CD8-positive, alpha-beta memory T cell (primary cell): ENCODE results near the gene BNC2. TPM values are rescaled to one million over a fixed set of nuclear protein-coding genes. Genes with fewer than 3 reads are reported as not detected.
A peak's percentile ranks its signal among the peaks of the same experiment; 100 is the strongest.

Experiments used
- CTCF ChIA-PET: fragments of 350-600 bp; sonication (Branson Sonifier 250); formaldehyde crosslinking; loops from one replicate; lab custom pipeline; 2021; ENCODE audit warnings: antibody characterized with exemption; lab: Charles Lee
- POLR2A ChIA-PET: fragments of 350-600 bp; sonication (Branson Sonifier 250); formaldehyde crosslinking; loops from one replicate; lab custom pipeline; 2021; ENCODE audit warnings: antibody characterized with exemption; lab: Charles Lee
- DNase-seq, 5 donors: peaks; one replicate each; pipeline versions ENCODE4 v3.0.0 to v3.0.0-alpha.2; 2020 to 2022; ENCODE audit warnings: mixed read lengths in 1 of 5
- H3K27ac ChIP-seq: one replicate; pipeline ENCODE4 v1.7.0; 2013; ENCODE audit warnings: low read depth, mild to moderate bottlenecking, low read length, moderate library complexity
- H3K27me3 ChIP-seq: 2 replicates; pipeline ENCODE4 v1.7.0; 2013; ENCODE audit warnings: low read length, mild to moderate bottlenecking; ENCODE audit not compliant: insufficient read depth, poor library complexity, severe bottlenecking
- H3K36me3 ChIP-seq: 2 replicates; pipeline ENCODE4 v1.7.0; 2013; ENCODE audit warnings: mild to moderate bottlenecking, low read length, moderate library complexity; ENCODE audit not compliant: insufficient read depth
- H3K4me1 ChIP-seq: 2 replicates; pipeline ENCODE4 v1.7.0; 2013; ENCODE audit warnings: mild to moderate bottlenecking, low read length, moderate library complexity; ENCODE audit not compliant: insufficient read depth
- H3K4me3 ChIP-seq: 2 replicates; pipeline ENCODE4 v1.7.0; 2013; ENCODE audit warnings: mild to moderate bottlenecking, low read length
- H3K9me3 ChIP-seq: 2 replicates; pipeline ENCODE4 v1.7.0; 2013; ENCODE audit warnings: mild to moderate bottlenecking, low read length
- H3K27ac Mint-ChIP-seq, 8 donors: one replicate each; pipeline ENCODE4 v1.8.0; 2020 to 2021; ENCODE audit warnings: mixed read lengths in 8 of 8, mild to moderate bottlenecking in 6 of 8, inconsistent platforms in 3 of 8, moderate library complexity in 3 of 8
- H3K27me3 Mint-ChIP-seq, 2 donors: one replicate each; pipeline ENCODE4 v1.8.0; 2020 to 2021; ENCODE audit warnings: mixed read lengths in 2 of 2, mild to moderate bottlenecking in 1 of 2, moderate library complexity in 1 of 2
- H3K36me3 Mint-ChIP-seq, 3 donors: one replicate each; pipeline ENCODE4 v1.8.0; 2020 to 2021; ENCODE audit warnings: mixed read lengths in 3 of 3, inconsistent platforms in 1 of 3, mild to moderate bottlenecking in 1 of 3
- H3K4me1 Mint-ChIP-seq, 3 donors: one replicate each; pipeline ENCODE4 v1.8.0; 2020 to 2021; ENCODE audit warnings: mixed read lengths in 3 of 3, inconsistent platforms in 1 of 3, mild to moderate bottlenecking in 1 of 3
- H3K4me3 Mint-ChIP-seq, 7 donors: one replicate each; pipeline ENCODE4 v1.8.0; 2020 to 2021; ENCODE audit warnings: mixed read lengths in 7 of 7, mild to moderate bottlenecking in 6 of 7, moderate library complexity in 4 of 7, inconsistent platforms in 2 of 7
- H3K9me3 Mint-ChIP-seq, 5 donors: one replicate each; pipeline ENCODE4 v1.8.0; 2020 to 2022; ENCODE audit warnings: mixed read lengths in 5 of 5, mild to moderate bottlenecking in 3 of 5, moderate library complexity in 2 of 5, inconsistent platforms in 1 of 5
- polyA plus RNA-seq: library from polyadenylated mRNA; unstranded; fragments of 300-500 nt; fragmentation: Illumina TruSeq; gene quantifications from one replicate; pipeline ENCODE4 v1.2.3, GENCODE V29; 2021
- total RNA-seq, 2 experiments: library from RNA; stranded (reverse); gene quantifications; one replicate each; pipeline ENCODE4 v1.2.3, GENCODE V29; 2021

BNC2 gene
- total and polyA plus RNA-seq, 3 experiments from 2014 or later, result 0.18 TPM; not detected in 2

GRCh38 chr9:16775330-16775729 is 95.1 kb downstream of the BNC2 start:
- Mint-ChIP-seq H3K4me3 (no peak overlapping the region), H3K27ac (no peak overlapping the region), H3K9me3 (peaks cover 3 to 17% (median 7%) of the 10 kb centered on the region in 5 donors), H3K27me3 (no peaks in the 10 kb centered on the region), H3K36me3 (no peaks in the 10 kb centered on the region), H3K4me1 (no peaks in the 10 kb centered on the region)
- H3K27ac ChIP-seq, result no peak overlapping the region
- no peaks in the 10 kb centered on the region for H3K4me1 ChIP-seq
- no peak overlapping the region for H3K4me3 ChIP-seq
- no peaks in the 10 kb centered on the region for H3K27me3 ChIP-seq
- no peak for DNase-seq
- ChIA-PET POLR2A (no interaction called here), CTCF (no interaction called here)
- H3K36me3 ChIP-seq, result no peaks in the 10 kb centered on the region
- H3K9me3 ChIP-seq, result no peaks in the 10 kb centered on the region

GRCh38 chr9:16773617-16774016 is 96.9 kb downstream of the BNC2 start:
- H3K27me3 ChIP-seq, result no peaks in the 10 kb centered on the region
- no peaks in the 10 kb centered on the region for H3K36me3 ChIP-seq
- no peaks in the 10 kb centered on the region for H3K4me1 ChIP-seq
- DNase-seq, result no peak
- no peak overlapping the region for H3K27ac Mint-ChIP-seq
- H3K9me3 ChIP-seq, result no peaks in the 10 kb centered on the region
- H3K27me3 Mint-ChIP-seq, result no peaks in the 10 kb centered on the region
- peaks cover 5 to 12% (median 5%) of the 10 kb centered on the region in 5 donors for H3K9me3 Mint-ChIP-seq
- H3K4me3 ChIP-seq, result no peak overlapping the region
- no peaks in the 10 kb centered on the region for H3K36me3 Mint-ChIP-seq
- ChIA-PET POLR2A (no interaction called here), CTCF (no interaction called here)
- H3K27ac ChIP-seq, result no peak overlapping the region
- H3K4me3 Mint-ChIP-seq, result no peak overlapping the region
- no peaks in the 10 kb centered on the region for H3K4me1 Mint-ChIP-seq

DNA sequence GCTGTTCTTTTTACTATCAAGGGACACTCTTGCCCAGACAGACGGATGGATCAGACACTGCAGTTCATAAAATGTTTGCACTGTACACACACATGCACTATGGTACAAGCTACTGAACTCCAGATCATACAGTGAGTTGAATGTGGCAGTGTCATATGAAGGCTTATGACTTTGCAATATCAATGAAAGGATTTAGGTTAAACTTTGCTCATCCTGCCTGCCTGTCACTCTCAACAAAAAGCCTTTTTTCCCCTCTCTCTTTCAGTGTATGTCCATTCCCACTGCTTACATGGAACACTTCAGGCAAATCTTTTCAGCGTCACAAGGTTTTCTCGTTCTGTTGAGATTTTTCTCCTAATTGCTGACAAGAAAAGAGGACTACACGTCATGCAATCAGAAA is 97.4 kb downstream of the BNC2 start:
- H3K36me3 ChIP-seq, result no peaks in the 10 kb centered on the region
- Mint-ChIP-seq H3K9me3 (peaks cover 5 to 11% (median 9%) of the 10 kb centered on the region in 5 donors), H3K4me1 (no peaks in the 10 kb centered on the region), H3K36me3 (no peaks in the 10 kb centered on the region), H3K27me3 (no peaks in the 10 kb centered on the region), H3K27ac (no peak overlapping the region), H3K4me3 (no peak overlapping the region)
- no peak overlapping the region for H3K27ac ChIP-seq
- no peaks in the 10 kb centered on the region for H3K27me3 ChIP-seq
- no peaks in the 10 kb centered on the region for H3K9me3 ChIP-seq
- no peaks in the 10 kb centered on the region for H3K4me1 ChIP-seq
- ChIA-PET POLR2A (no interaction called here), CTCF (no interaction called here)
- no peak overlapping the region for H3K4me3 ChIP-seq
- no peak for DNase-seq

- ChIA-PET CTCF (no interaction called here), POLR2A (no interaction called here)
- Mint-ChIP-seq H3K36me3 (no peaks in the 10 kb centered on the region), H3K27ac (no peak overlapping the region), H3K27me3 (no peaks in the 10 kb centered on the region), H3K4me3 (no peak overlapping the region), H3K4me1 (no peaks in the 10 kb centered on the region), H3K9me3 (peaks cover 0 to 10% (median 6%) of the 10 kb centered on the region in 5 donors)
- Histone ChIP-seq H3K4me3 (no peak overlapping the region), H3K36me3 (no peaks in the 10 kb centered on the region), H3K9me3 (no peaks in the 10 kb centered on the region), H3K27me3 (no peaks in the 10 kb centered on the region), H3K4me1 (no peaks in the 10 kb centered on the region), H3K27ac (no peak overlapping the region)
- no peak for DNase-seq
Observed at GRCh38 chr9:16771356-16771755, 99.1 kb downstream of the BNC2 start.

DNA sequence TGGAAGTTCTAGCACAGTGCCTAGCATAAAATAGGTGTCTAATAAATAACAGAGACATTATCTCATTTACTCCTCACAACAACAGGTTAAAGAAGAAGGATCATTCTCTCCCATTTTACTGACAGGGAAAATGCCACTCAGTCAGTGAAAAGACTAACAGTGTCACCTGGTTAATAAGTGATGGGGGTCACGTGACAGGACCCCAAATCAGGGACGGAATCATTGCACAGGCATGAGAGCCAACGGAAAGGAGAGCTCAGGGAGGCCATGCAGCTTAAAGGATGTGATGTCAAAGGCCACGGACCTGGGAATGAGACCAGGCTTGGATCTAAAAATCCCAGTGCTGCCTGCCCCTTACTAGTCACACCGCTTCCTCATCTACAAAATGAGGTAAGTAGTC is 101.2 kb downstream of the BNC2 start:
- H3K4me3 ChIP-seq, result no peak overlapping the region
- Mint-ChIP-seq H3K27ac (no peak overlapping the region), H3K9me3 (peaks cover 0 to 10% (median 6%) of the 10 kb centered on the region in 5 donors), H3K4me3 (no peak overlapping the region), H3K36me3 (no peaks in the 10 kb centered on the region), H3K27me3 (no peaks in the 10 kb centered on the region), H3K4me1 (no peaks in the 10 kb centered on the region)
- ChIA-PET CTCF (no interaction called here), POLR2A (no interaction called here)
- no peak for DNase-seq
- H3K27ac ChIP-seq, result no peak overlapping the region
- no peaks in the 10 kb centered on the region for H3K4me1 ChIP-seq
- no peaks in the 10 kb centered on the region for H3K36me3 ChIP-seq
- no peaks in the 10 kb centered on the region for H3K27me3 ChIP-seq
- no peaks in the 10 kb centered on the region for H3K9me3 ChIP-seq

GRCh38 chr9:16768816-16769215 is 101.7 kb downstream of the BNC2 start:
- H3K4me3 ChIP-seq, result no peak overlapping the region
- CTCF ChIA-PET, result no interaction called here
- no peaks in the 10 kb centered on the region for H3K36me3 ChIP-seq
- no peaks in the 10 kb centered on the region for H3K27me3 ChIP-seq
- Mint-ChIP-seq H3K27ac (peak overlapping the region in 1 of 8 donors; percentile 48), H3K9me3 (peaks cover 0 to 10% (median 6%) of the 10 kb centered on the region in 5 donors), H3K36me3 (no peaks in the 10 kb centered on the region), H3K4me1 (no peaks in the 10 kb centered on the region), H3K4me3 (no peak overlapping the region), H3K27me3 (no peaks in the 10 kb centered on the region)
- POLR2A ChIA-PET, result no interaction called here
- no peak overlapping the region for H3K27ac ChIP-seq
- no peaks in the 10 kb centered on the region for H3K9me3 ChIP-seq
- DNase-seq, result no peak
- no peaks in the 10 kb centered on the region for H3K4me1 ChIP-seq

GRCh38 chr9:16767366-16767765 is 103.1 kb downstream of the BNC2 start:
- H3K4me1 Mint-ChIP-seq, result no peaks in the 10 kb centered on the region
- no peak for DNase-seq
- H3K36me3 ChIP-seq, result no peaks in the 10 kb centered on the region
- no peak overlapping the region for H3K27ac ChIP-seq
- no peaks in the 10 kb centered on the region for H3K4me1 ChIP-seq
- H3K4me3 ChIP-seq, result no peak overlapping the region
- POLR2A ChIA-PET, result no interaction called here
- H3K36me3 Mint-ChIP-seq, result no peaks in the 10 kb centered on the region
- CTCF ChIA-PET, result no interaction called here
- peaks cover 3 to 13% (median 5%) of the 10 kb centered on the region in 5 donors for H3K9me3 Mint-ChIP-seq
- peak overlapping the region in 1 of 8 donors; percentile 32 for H3K27ac Mint-ChIP-seq
- H3K9me3 ChIP-seq, result no peaks in the 10 kb centered on the region
- no peaks in the 10 kb centered on the region for H3K27me3 Mint-ChIP-seq
- no peak overlapping the region for H3K4me3 Mint-ChIP-seq
- H3K27me3 ChIP-seq, result no peaks in the 10 kb centered on the region

DNA sequence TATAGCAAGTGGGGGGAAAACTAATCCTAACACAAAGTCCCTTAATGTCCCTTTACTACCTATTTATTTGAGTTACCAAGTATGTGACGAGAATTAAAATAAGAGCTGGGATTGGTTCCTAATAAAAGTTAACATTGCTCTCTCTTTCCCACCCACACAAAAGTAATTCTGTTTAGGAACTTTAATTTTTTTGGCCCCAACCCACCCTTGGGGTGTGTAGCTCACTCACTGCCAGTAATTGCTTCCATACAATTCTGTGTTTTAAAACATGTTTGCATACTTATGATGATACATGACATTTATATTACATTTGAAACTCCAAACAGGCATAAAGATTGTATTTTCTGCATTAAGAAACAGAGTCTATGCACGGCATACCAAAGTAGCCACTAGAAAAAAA is 106.5 kb downstream of the BNC2 start:
- no peak overlapping the region for H3K4me3 ChIP-seq
- DNase-seq, result no peak
- peaks cover 2 to 13% (median 7%) of the 10 kb centered on the region in 5 donors for H3K9me3 Mint-ChIP-seq
- no peak overlapping the region for H3K27ac Mint-ChIP-seq
- H3K36me3 ChIP-seq, result no peaks in the 10 kb centered on the region
- H3K27me3 Mint-ChIP-seq, result no peaks in the 10 kb centered on the region
- ChIA-PET POLR2A (no interaction called here), CTCF (no interaction called here)
- H3K27me3 ChIP-seq, result no peaks in the 10 kb centered on the region
- no peaks in the 10 kb centered on the region for H3K9me3 ChIP-seq
- H3K4me3 Mint-ChIP-seq, result no peak overlapping the region
- no peaks in the 10 kb centered on the region for H3K4me1 ChIP-seq
- no peaks in the 10 kb centered on the region for H3K4me1 Mint-ChIP-seq
- H3K27ac ChIP-seq, result no peak overlapping the region
- no peaks in the 10 kb centered on the region for H3K36me3 Mint-ChIP-seq
